Activated CD8-positive, alpha-beta memory T cell treated with anti-CD3 and anti-CD28 coated beads, Interleukin-2, amount 50 U/mL, for 24 hours (primary cell): Measurements from ENCODE around the gene CHSY3.

Experiments
- DNase-seq: peaks from one replicate; pipeline ENCODE4 v3.0.0-alpha.2; 2020; ENCODE audit errors: extremely low read depth

The CHSY3 gene

GRCh38 chr5:129904102-129904666 lies at the start of gene CHSY3:
Gene CHSY3 (plus strand): TSS chr5:129904465.
- no peak for DNase-seq

GRCh38 chr5:129856325-129856724 lies 47.9 kb upstream of the CHSY3 start:
- no peak for DNase-seq

GRCh38 chr5:129857116-129857515 lies 47.1 kb upstream of the CHSY3 start:
- DNase-seq = no peak

GRCh38 chr5:129858131-129858675 lies 46.1 kb upstream of the CHSY3 start:
- DNase-seq = no peak

GRCh38 chr5:129884322-129884721 lies 19.9 kb upstream of the CHSY3 start:
- no peak for DNase-seq

- no peak for DNase-seq
Observed at GRCh38 chr5:129899454-129899853, 4.8 kb upstream of the CHSY3 start.

GRCh38 chr5:129902816-129903215 lies 1.4 kb upstream of the CHSY3 start:
- DNase-seq = no peak

GRCh38 chr5:129903466-129904101 lies 681 bp upstream of the CHSY3 start:
- no peak for DNase-seq

- DNase-seq = no peak
Observed at GRCh38 chr5:129904667-129905472, 605 bp downstream of the CHSY3 start.

- DNase-seq = no peak
Observed at GRCh38 chr5:129905473-129906176, 1.4 kb downstream of the CHSY3 start.

- no peak for DNase-seq
Observed at GRCh38 chr5:129906177-129906887, 2.1 kb downstream of the CHSY3 start.

- DNase-seq = no peak
Observed at GRCh38 chr5:129909225-129909624, 5.0 kb downstream of the CHSY3 start.

- DNase-seq = no peak
Observed at GRCh38 chr5:129912601-129913255, 8.5 kb downstream of the CHSY3 start.

GRCh38 chr5:129915415-129915814 lies 11.2 kb downstream of the CHSY3 start:
- no peak for DNase-seq

GRCh38 chr5:129917224-129917623 lies 13.0 kb downstream of the CHSY3 start:
- no peak for DNase-seq

- DNase-seq = no peak
Observed at GRCh38 chr5:129921204-129921603, 16.9 kb downstream of the CHSY3 start.

GRCh38 chr5:129930221-129930620 lies 26.0 kb downstream of the CHSY3 start:
- no peak for DNase-seq

- DNase-seq = no peak
Observed at GRCh38 chr5:129935626-129936025, 31.4 kb downstream of the CHSY3 start.

GRCh38 chr5:129938077-129938476 lies 33.8 kb downstream of the CHSY3 start:
- no peak for DNase-seq

GRCh38 chr5:129943936-129944335 lies 39.7 kb downstream of the CHSY3 start:
- DNase-seq = no peak

GRCh38 chr5:129945028-129945427 lies 40.8 kb downstream of the CHSY3 start:
- DNase-seq = no peak
